Prostate gland (tissue), 2 donors: ENCODE measurements around the gene TOM1L2. TPM values are rescaled to one million over a fixed set of nuclear protein-coding genes. Genes with fewer than 3 reads are reported as not detected.

ENCODE experiments used
- DNase-seq: peaks from one replicate; pipeline ENCODE4 v3.0.0-alpha.2; 2019; ENCODE audit warnings: low spot score
- H3K27ac ChIP-seq, 2 donors: fragments of 200-600 bp; sonication (generic); 2 replicates each; pipeline ENCODE4 v1.5.1; 2017 to 2019
- H3K27me3 ChIP-seq: fragments of 200-600 bp; sonication (generic); replicated peaks from 2 replicates; pipeline ENCODE4 v1.5.1; 2019; ENCODE audit not compliant: insufficient read depth
- H3K36me3 ChIP-seq, 2 donors: fragments of 200-600 bp; sonication (generic); 1 replicate in 1 of 2; 2 replicates in 1 of 2; pipeline versions ENCODE4 v1.5.1 to v1.8.1; 2017 to 2019
- H3K4me1 ChIP-seq: fragments of 200-600 bp; sonication (generic); replicated peaks from 2 replicates; pipeline ENCODE4 v1.5.1; 2019
- H3K4me3 ChIP-seq, 2 donors: fragments of 200-600 bp; sonication (generic); 2 replicates each; pipeline ENCODE4 v1.5.1; 2017 to 2019
- H3K9me3 ChIP-seq: fragments of 200-600 bp; sonication (generic); 2 replicates; pipeline ENCODE4 v1.5.1; 2017
- CTCF ChIP-seq, 4 experiments: fragments of 200-600 bp in 2 of 4; fragments of 450-650 bp in 2 of 4; sonication (generic) in 2 of 4; IDR thresholded peaks; 1 replicate in 3 of 4; 2 replicates in 1 of 4; pipeline ENCODE4 v1.5.1; 2016 to 2019; ENCODE audit warnings: antibody characterized with exemption in 4 of 4, mild to moderate bottlenecking in 2 of 4, moderate library complexity in 2 of 4
- POLR2A ChIP-seq: fragments of 450-650 bp; IDR thresholded peaks from one replicate; pipeline ENCODE4 v1.6.1; 2016; ENCODE audit warnings: antibody characterized with exemption, mild to moderate bottlenecking
- POLR2AphosphoS5 ChIP-seq: sonication (generic); formaldehyde crosslinking; IDR thresholded peaks from one replicate; pipeline ENCODE4 v1.6.1; 2017; ENCODE audit warnings: antibody characterized with exemption
- WGBS: methylation state at CpG from one replicate; pipeline ENCODE4 v1.1.5; 2018; 5-methylcytosine and 5-hydroxymethylcytosine counted together
- intact Hi-C: fragments of 100-400 bp; cut with DNase I; formaldehyde crosslinking; loops from one replicate; pipeline ENCODE4 v1.14.2; 2022
- total RNA-seq, 2 donors: library from RNA; depleted of rRNA; stranded (reverse); fragments of >200 nt; gene quantifications; one replicate each; pipeline ENCODE4 v1.1.0, GENCODE V29; 2016

Gene TOM1L2
- total RNA-seq, 2 donors from 2014 or later, result 162 to 185 TPM

DNA sequence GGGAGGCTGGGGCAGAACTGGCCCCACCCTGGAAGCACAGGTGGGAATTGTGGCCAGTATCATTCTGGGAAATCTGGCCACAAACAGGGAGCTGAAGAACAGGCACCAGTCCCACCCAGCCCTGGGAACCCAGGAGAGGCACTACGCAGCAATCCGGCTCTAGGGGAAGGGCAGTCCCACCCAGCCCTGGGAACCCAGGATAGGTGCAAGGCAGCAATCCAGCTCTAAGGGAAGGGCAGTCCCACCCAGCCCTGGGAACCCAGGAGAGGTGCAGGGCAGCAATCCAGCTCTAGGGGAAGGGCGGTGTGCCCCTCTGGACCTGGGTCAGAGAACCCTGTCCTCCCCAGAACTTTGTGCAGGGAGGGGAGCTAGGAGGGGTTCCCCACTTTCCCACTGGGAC, 7.6 kb upstream of the TOM1L2 start:
- TF ChIP-seq POLR2A (no peak), CTCF (IDR thresholded peaks at IDR 0.05) (no peak), POLR2AphosphoS5 (no peak)
- intact Hi-C loops, result no loop called here
- H3K9me3 ChIP-seq, result no peaks in the 10 kb centered on the region
- H3K4me3 ChIP-seq, result no peak overlapping the region
- no peaks in the 10 kb centered on the region for H3K27me3 ChIP-seq
- no peaks in the 10 kb centered on the region for H3K36me3 ChIP-seq
- H3K4me1 ChIP-seq, result peaks cover 4% of the 10 kb centered on the region
- DNase-seq, result no peak
- H3K27ac ChIP-seq, result peak overlapping the region; percentile 54 to 61
- WGBS, result 86% methylated on average over 3 of the region's 3 CpGs

- no peak for TF ChIP-seq CTCF (IDR thresholded peaks at IDR 0.05)
- no peak for TF ChIP-seq POLR2A
- no peak for TF ChIP-seq POLR2AphosphoS5
- H3K4me1 ChIP-seq, result peaks cover 4% of the 10 kb centered on the region
- no peaks in the 10 kb centered on the region for H3K9me3 ChIP-seq
- H3K4me3 ChIP-seq, result no peak overlapping the region
- WGBS, result 86% methylated on average over 14 of the region's 14 CpGs
- no peak for DNase-seq
- no peaks in the 10 kb centered on the region for H3K36me3 ChIP-seq
- H3K27ac ChIP-seq, result peak overlapping the region; percentile 54 to 61
- H3K27me3 ChIP-seq, result no peaks in the 10 kb centered on the region
- intact Hi-C loops, result no loop called here
Observed at GRCh38 chr17:17978481-17979424, 6.6 kb upstream of the TOM1L2 start.

DNA sequence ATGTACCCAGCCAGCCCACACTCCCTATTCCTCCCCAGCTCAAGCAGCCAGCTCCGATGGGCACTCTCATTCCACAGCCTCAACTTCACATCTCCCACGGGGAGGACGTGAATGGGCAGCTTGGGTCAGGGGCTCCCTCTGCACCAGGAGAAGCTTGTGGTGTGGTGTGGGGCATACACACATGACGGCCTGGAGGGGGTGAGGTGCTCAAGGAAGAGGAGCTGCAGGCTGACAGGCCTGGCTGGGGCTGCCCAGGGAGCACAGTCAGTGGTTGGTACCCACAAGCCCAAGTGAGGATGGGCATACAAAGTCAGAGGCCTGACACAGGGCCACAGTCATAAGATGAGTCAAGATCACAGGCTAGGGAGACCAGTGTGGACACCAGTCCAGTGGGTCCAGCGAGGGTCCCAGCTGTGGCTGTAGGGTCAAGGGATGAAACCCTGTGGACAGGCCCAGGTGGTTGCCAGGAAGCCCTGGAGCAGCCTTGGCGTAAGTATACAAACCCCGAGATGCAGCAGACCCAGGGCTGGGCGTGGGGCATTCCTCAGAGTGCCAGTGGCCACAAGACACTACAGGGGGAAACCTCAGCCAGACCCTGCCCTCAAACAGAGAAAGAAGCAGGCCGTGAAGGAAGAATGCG, 4.9 kb upstream of the TOM1L2 start:
- H3K27ac ChIP-seq, result no peak overlapping the region
- no peak overlapping the region for H3K4me3 ChIP-seq
- no peak for DNase-seq
- H3K9me3 ChIP-seq, result no peaks in the 10 kb centered on the region
- 83% methylated on average over 10 of the region's 10 CpGs for WGBS
- H3K36me3 ChIP-seq, result no peaks in the 10 kb centered on the region
- H3K27me3 ChIP-seq, result no peaks in the 10 kb centered on the region
- TF ChIP-seq CTCF (IDR thresholded peaks at IDR 0.05) (no peak), POLR2A (no peak), POLR2AphosphoS5 (no peak)
- intact Hi-C loops, result no loop called here
- no peaks in the 10 kb centered on the region for H3K4me1 ChIP-seq

DNA sequence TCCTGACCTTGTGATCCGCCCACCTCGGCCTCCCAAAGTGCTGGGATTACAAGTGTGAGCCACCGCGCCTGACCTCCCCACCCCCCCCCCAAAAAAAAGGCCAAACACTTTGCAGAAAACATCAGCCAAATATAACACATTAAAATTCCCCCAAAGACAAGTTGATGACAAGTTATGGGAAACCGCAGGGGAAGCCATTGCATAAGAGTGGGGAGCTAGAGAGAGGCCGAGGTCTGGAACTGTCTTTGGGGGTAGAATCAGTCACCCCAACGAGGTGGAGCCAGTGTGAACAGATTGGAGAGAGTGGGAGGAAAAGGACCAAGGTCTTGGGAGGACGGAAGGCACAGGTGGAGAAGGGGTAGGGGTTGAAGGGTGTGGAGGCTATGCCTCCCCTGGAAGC, 3.2 kb upstream of the TOM1L2 start:
- no peaks in the 10 kb centered on the region for H3K27me3 ChIP-seq
- no peaks in the 10 kb centered on the region for H3K36me3 ChIP-seq
- H3K9me3 ChIP-seq, result no peaks in the 10 kb centered on the region
- no peak for DNase-seq
- no peaks in the 10 kb centered on the region for H3K4me1 ChIP-seq
- no peak overlapping the region for H3K27ac ChIP-seq
- 80% methylated on average over 8 of the region's 8 CpGs for WGBS
- H3K4me3 ChIP-seq, result no peak overlapping the region
- intact Hi-C loops, result no loop called here
- no peak for TF ChIP-seq POLR2A
- no peak for TF ChIP-seq POLR2AphosphoS5
- no peak for TF ChIP-seq CTCF (IDR thresholded peaks at IDR 0.05)
